ENCODE data around the gene USE1.
"Not testable (repeated sequence)": the region's sequence is repeated elsewhere in the genome, so short reads cannot be mapped to it uniquely, and the experiment has no call there.

Gene USE1

DNA sequence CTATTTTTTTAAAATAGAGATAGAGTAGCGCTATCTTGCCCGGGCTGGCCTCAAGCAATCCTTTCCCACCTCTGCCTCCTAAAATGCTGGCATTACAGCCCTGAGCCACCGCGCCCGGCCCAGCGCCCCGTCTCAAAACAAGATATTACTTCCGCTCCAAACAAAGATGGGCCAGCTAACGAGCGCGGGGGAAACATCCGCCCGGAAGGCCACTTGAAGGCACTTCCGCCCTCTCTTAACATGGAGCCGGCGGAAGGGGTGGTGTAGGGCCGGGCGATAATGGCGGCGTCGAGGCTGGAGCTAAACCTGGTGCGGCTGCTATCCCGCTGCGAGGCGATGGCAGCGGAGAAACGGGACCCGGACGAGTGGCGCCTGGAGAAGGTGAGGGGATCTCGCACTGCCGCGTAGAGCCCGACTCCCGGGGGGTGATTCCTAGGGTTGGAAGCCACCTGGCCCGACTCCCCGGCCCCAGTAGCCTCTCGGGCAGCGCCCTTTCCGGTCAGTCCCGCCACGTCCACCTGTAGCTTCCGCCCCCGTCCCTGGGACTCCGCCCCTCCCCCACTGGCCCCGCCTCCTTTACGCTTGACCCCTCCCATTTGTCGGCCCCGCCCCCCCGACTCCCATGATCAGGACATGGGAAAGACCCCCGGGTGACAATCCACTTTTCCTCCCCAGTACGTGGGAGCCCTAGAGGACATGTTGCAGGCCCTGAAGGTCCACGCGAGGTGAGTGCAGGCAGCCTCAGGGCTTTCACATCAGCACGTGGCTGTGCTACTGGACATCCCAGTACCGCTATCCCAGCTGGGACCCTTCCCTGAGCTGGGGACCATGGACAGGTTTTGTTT, at the start of gene USE1:
USE1 (plus strand) TSS at position 231 of the 845 bp plus-strand sequence; CDS start at position 280, 49 bp downstream.
- DNase-seq (ENCODE audit: low read depth): peak; percentile 76

DNA sequence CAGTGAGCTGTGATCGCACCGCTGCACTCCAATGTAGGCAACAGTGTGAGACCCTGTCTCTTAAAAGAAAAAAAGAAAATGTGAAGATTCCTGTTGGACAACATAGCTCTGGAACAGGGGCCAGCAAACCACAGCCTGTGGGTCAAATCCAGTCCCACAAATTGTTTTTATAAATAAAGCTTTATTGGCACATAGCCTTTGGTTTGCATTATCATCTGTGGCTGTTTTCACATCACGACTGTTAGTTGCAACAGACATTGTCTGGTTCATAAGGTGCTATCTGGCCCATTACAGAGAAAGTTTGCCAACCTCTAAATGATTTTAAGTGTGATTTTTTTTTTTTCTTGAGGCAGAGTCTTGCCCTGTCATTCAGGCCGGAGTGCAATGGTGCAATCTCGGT, 49.4 kb upstream of the USE1 start:
- DNase-seq (ENCODE audit: low read depth): no peak

- no peak for DNase-seq (ENCODE audit: low read depth)
These were observed 44.4 kb upstream of the USE1 start for GRCh38 chr19:17170538-17171297.

GRCh38 chr19:17171874-17172273, 43.3 kb upstream of the USE1 start:
- no peak for DNase-seq (ENCODE audit: low read depth)

DNA sequence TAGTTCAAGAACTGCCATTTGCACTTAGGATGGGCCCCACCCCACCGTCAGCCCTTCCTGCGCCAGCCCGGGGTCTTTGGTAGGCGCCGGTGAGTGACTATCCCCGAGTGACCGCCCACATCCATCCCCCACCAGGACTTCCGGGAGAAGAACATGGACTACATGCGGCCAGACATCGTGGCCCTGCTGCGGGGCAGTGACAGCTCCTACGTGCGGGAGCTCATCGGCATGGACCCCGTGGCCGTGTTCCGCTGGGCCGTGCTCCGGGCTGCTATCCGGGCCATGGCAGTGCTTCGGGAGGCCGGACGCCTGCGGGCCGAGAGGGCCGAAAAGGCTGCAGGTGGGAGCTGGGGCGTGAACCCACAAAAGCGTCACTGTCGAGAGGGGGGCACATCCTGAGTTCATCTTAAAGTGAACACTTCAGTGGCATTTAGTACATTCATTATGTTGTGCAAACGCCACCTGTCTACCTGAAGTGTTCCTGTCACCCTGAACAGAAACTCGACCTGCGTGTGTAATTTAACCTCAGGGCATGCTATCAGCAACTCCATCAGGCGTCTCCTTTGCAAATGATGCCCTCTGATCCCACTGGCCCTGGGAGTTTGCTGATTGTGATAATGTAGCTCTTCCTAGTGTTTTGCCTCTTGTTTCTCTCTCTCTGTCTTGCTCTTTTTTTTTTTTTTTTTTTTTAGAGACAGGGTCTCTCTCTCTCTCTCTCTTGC, 42.4 kb upstream of the USE1 start:
- no peak for DNase-seq (ENCODE audit: low read depth)

- DNase-seq (ENCODE audit: low read depth): no peak
These were observed 36.9 kb upstream of the USE1 start for GRCh38 chr19:17178291-17178690.

DNA sequence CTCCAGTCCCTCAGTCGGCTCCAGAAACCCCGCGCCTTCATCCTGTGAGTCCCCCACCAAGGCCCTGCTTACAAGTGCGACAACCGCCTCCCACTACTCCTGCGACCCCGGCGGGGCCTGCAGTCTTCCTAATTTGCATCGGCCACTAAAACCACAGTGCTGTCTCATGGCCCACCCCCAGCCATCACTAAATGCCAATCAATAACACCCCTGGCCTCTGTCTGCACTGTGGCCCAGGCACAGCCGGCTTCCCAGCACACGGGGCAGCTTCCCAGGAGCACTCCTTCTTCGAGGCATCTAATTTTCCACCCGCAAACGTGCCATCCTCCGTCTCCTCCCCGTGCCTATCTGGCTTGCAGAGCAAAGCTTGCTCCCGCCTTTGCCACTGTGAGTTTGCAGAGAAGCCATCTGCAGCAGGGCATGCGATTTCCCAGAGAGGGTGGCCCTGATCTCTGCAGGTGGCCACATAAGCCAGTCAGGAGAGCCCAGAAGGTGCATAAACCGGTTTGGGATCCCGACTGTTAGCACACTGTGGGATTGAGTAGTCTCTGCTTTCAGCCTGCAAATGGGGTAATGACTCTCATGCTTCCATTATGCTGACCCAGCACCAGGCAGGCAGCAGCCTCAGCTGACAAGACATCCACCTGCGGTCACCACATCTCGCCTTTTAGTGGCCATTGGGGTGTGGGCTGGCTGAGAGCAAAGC, 34.0 kb upstream of the USE1 start:
- no peak for DNase-seq (ENCODE audit: low read depth)

GRCh38 chr19:17183271-17183761, 31.8 kb upstream of the USE1 start:
- DNase-seq (ENCODE audit: low read depth): no peak

GRCh38 chr19:17183858-17184321, 31.3 kb upstream of the USE1 start:
- no peak for DNase-seq (ENCODE audit: low read depth)

GRCh38 chr19:17184371-17184841, 30.8 kb upstream of the USE1 start:
- no peak for DNase-seq (ENCODE audit: low read depth)

DNA sequence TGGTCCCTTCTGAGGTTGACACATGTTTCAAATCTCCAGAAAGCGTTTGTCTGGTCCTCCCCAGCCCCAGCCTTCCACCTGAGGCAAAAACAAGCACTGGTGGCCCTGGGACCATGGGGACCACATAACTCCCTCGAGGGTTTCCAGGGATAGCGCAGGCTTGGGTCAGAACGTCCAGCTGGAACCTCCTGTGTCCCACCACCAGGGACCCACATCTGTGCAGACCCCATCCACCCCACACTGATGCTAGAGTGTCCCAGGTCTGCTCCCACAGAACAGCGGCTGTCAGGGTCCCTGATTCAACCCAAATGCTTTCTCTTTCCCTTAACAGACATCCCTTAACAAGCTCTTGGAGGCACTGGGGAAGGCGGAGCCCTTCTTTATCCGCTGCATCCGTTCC, 29.6 kb upstream of the USE1 start:
- DNase-seq (ENCODE audit: low read depth): no peak

DNA sequence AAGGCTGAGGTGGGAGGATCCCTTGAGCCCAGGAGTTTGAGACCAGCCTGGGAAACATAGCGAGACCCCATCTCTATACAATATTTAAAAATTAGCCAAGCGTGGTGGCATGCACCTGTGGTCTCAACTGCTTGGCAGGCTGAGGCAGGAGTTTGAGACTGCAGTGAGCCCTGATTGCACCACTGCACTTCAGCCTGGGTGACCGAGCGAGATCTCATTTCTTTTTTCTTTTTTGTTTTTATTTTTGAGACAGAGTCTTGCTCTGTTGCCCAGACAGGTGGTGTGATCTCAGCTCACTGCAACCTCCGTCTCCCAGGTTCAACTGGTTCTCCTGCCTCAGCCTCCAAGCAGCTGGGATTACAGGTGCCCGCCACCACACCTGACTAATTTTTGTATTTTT, 23.4 kb upstream of the USE1 start:
- DNase-seq (ENCODE audit: low read depth): not testable (repeated sequence)

GRCh38 chr19:17192751-17193150, 22.4 kb upstream of the USE1 start:
- no peak for DNase-seq (ENCODE audit: low read depth)

DNA sequence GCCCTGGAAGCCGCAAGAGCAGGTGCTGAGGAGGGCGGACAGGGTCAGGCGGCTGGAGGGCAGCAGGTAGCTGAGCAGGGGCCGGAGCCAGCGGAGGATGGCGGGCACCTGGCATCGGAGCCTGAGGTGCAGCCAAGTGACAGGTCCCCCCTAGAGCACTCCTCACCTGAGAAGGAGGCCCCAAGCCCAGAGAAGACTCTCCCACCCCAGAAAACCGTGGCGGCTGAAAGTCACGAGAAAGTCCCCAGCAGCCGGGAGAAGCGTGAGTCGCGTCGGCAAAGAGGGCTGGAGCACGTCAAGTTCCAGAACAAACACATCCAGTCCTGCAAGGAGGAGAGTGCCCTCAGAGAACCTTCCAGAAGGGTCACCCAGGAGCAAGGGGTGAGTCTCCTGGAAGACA, 20.5 kb upstream of the USE1 start:
- no peak for DNase-seq (ENCODE audit: low read depth)

DNA sequence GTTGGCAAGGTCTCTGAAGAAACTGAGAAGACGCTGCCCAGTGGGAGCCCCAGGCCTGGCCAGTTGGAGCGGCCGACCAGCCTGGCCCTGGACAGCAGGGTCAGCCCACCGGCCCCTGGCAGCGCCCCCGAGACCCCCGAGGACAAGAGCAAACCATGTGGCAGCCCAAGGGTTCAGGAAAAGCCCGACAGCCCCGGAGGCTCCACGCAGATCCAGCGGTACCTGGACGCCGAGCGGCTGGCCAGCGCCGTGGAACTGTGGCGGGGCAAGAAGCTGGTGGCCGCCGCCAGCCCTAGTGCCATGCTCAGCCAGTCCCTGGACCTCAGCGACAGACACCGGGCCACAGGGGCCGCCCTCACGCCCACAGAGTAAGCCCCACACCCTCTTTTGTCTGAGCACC, 20.1 kb upstream of the USE1 start:
- DNase-seq (ENCODE audit: low read depth): no peak

GRCh38 chr19:17196610-17197009, 18.5 kb upstream of the USE1 start:
- no peak for DNase-seq (ENCODE audit: low read depth)

GRCh38 chr19:17197666-17198065, 17.5 kb upstream of the USE1 start:
- no peak for DNase-seq (ENCODE audit: low read depth)

- no peak for DNase-seq (ENCODE audit: low read depth)
These were observed 14.6 kb upstream of the USE1 start for GRCh38 chr19:17200408-17201079.

- DNase-seq (ENCODE audit: low read depth): no peak
These were observed 12.9 kb upstream of the USE1 start for GRCh38 chr19:17202249-17202648.

GRCh38 chr19:17202713-17203112, 12.4 kb upstream of the USE1 start:
- no peak for DNase-seq (ENCODE audit: low read depth)
